Measurements from ENCODE around the gene NMNAT3. TPM values are rescaled to one million over a fixed set of nuclear protein-coding genes. Genes with fewer than 3 reads are reported as not detected.

The NMNAT3 gene
- total and polyA plus RNA-seq, 2 experiments from 2014 or later, result 8.3 to 9.2 TPM

GRCh38 chr3:139602003-139602402, 75.8 kb downstream of the NMNAT3 start:
- Histone ChIP-seq H3K36me3 (ENCODE audit: insufficient read depth) (no peaks in the 10 kb centered on the region), H3K4me1 (ENCODE audit: insufficient read depth) (peaks cover 5% of the 10 kb centered on the region; the same call in 1 of the 2 replicates), H3K27me3 (ENCODE audit: insufficient read depth) (no peaks in the 10 kb centered on the region), H3K27ac (ENCODE audit: low read depth) (no peak overlapping the region), H3K4me2 (no peak overlapping the region), H3F3A (replicated peaks; ENCODE audit: low read depth) (no peaks in the 10 kb centered on the region), H2AFZ (no peak overlapping the region), H3K9me2 (ENCODE audit: insufficient read depth) (no peaks in the 10 kb centered on the region), H3K79me2 (replicated peaks; ENCODE audit: insufficient read depth) (no peaks in the 10 kb centered on the region), H4K20me1 (replicated peaks; ENCODE audit: insufficient read depth) (no peaks in the 10 kb centered on the region), H3K4me3 (no peak overlapping the region)
- Mint-ChIP-seq H3K9me3 (no peaks in the 10 kb centered on the region), H3K4me3 (no peak overlapping the region), H3K27ac (no peak overlapping the region), H3K36me3 (ENCODE audit: low read depth) (no peaks in the 10 kb centered on the region), H3K4me1 (peaks cover 21% of the 10 kb centered on the region), H3K27me3 (ENCODE audit: insufficient read depth, low read depth, poor library complexity) (peaks cover 2% of the 10 kb centered on the region)
- TF ChIP-seq CTCF (conservative IDR thresholded peaks at IDR 0.05; ENCODE audit: low read depth in 2 of 2) (no peak), NANOG (IDR thresholded peaks at IDR 0.05; ENCODE audit: borderline replicate concordance) (no peak), STAT1 (IDR thresholded peaks at IDR 0.05; ENCODE audit: unreplicated experiment) (no peak), EZH2phosphoT487 (IDR thresholded peaks at IDR 0.05; ENCODE audit: unreplicated experiment) (no peak), JUNB (IDR thresholded peaks at IDR 0.05; ENCODE audit: unreplicated experiment) (no peak), EZH2 (IDR thresholded peaks at IDR 0.05; ENCODE audit: low read depth, unreplicated experiment) (no peak), ZNF462 (CRISPR knock-in tag; IDR thresholded peaks at IDR 0.05) (no peak), REST (IDR thresholded peaks at IDR 0.05; ENCODE audit: unreplicated experiment) (no peak)
- DNase-seq (ENCODE audit: low spot score) (no peak), ATAC-seq (0 out of 3 replicates have a peak, but pooled peaks have one; percentile 32)

Measured in GM23338 (cell line).